Fibroblast of villous mesenchyme (primary cell): ENCODE data around the gene NKAIN2. TPM values are rescaled to one million over a fixed set of nuclear protein-coding genes. Genes with fewer than 3 reads are reported as not detected.

Experiments used
- DNase-seq: peaks from one replicate; pipeline ENCODE4 v3.0.0-alpha.2; 2010; ENCODE audit warnings: low read depth
- H3K4me3 ChIP-seq: 2 replicates; pipeline ENCODE4 v1.5.1; 2011; ENCODE audit warnings: low read depth, mild to moderate bottlenecking, low read length
- CTCF ChIP-seq: IDR thresholded peaks from 2 replicates; pipeline ENCODE4 v1.5.1; 2012; ENCODE audit warnings: low read depth, mild to moderate bottlenecking, low read length; ENCODE audit not compliant: insufficient read depth
- total RNA-seq: library from RNA; depleted of rRNA; stranded (reverse); fragments of >200 nt; gene quantifications from 2 replicates; pipeline ENCODE4 v1.2.3, GENCODE V29; 2012

Gene NKAIN2
- total RNA-seq, 1 donor: not detected

- no peak for DNase-seq
- TF ChIP-seq CTCF: no peak
- H3K4me3 ChIP-seq: no peak overlapping the region
Observed at GRCh38 chr6:123804787-123805540, 1.3 kb downstream of the NKAIN2 start.

- no peak for DNase-seq
- no peak overlapping the region for H3K4me3 ChIP-seq
- TF ChIP-seq CTCF: no peak
Observed at GRCh38 chr6:123805921-123806320, 2.3 kb downstream of the NKAIN2 start.

GRCh38 chr6:123806561-123806960 lies 2.9 kb downstream of the NKAIN2 start:
- H3K4me3 ChIP-seq: no peak overlapping the region
- no peak for DNase-seq
- no peak for TF ChIP-seq CTCF

- TF ChIP-seq CTCF: no peak
- no peak overlapping the region for H3K4me3 ChIP-seq
- no peak for DNase-seq
Observed at GRCh38 chr6:123808556-123808955, 4.9 kb downstream of the NKAIN2 start.

- no peak overlapping the region for H3K4me3 ChIP-seq
- no peak for DNase-seq
- TF ChIP-seq CTCF: no peak
Observed at GRCh38 chr6:123810214-123810613, 6.5 kb downstream of the NKAIN2 start.

GRCh38 chr6:123810948-123811347 lies 7.3 kb downstream of the NKAIN2 start:
- DNase-seq: no peak
- H3K4me3 ChIP-seq: no peak overlapping the region
- no peak for TF ChIP-seq CTCF

GRCh38 chr6:123811378-123811777 lies 7.7 kb downstream of the NKAIN2 start:
- no peak overlapping the region for H3K4me3 ChIP-seq
- no peak for DNase-seq
- TF ChIP-seq CTCF: no peak
